ENCODE data around the gene MBNL1. TPM values are rescaled to one million over a fixed set of nuclear protein-coding genes. Genes with fewer than 3 reads are reported as not detected.
A peak's percentile ranks its signal among the peaks of the same experiment; 100 is the strongest.

Gene MBNL1
- total RNA-seq, 1 donor from 2014 or later = 180 TPM

DNA sequence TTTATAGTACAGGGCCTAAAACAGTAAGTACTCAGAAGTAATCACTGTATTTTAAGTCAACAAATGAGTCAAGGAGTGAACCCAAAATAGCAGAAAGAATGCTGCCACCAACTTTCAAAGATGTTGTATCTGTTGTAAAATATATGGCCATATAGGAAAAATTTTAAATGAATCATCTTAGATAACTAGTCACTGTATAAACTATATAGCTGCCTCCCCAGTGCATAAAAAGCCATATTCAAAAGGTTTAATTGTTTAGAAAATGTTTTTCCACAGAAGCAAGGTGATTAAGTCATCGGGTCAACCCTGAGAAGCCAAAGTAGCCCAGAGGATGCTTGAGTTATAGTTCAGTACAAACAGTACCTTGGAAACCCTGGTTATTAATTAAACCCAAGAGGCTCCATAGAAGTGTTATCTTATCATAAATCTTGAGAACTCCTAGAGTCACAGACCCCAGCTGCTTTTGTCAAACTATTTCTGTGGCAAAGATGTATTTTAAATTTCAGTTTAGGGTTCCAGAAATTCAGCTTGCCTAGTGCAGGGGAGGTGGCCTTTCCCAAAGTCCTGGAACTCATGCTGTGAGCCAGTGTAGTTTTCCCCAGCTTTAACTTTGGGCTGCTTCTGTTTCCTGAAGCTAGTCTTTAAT is 39.2 kb downstream of the MBNL1 start:
- DNase-seq (ENCODE audit: missing footprints) (no peak), ATAC-seq (peak; percentile 44)
- intact Hi-C loops (cut with DNase I) = loop anchor here (10.0 kb wide), 1 partner anchor 137 kb away; no protein-coding TSS in a partner anchor

GRCh38 chr3:152308475-152308844 is 39.7 kb downstream of the MBNL1 start:
- DNase-seq (ENCODE audit: missing footprints) (no peak), ATAC-seq (peak; percentile 12)
- intact Hi-C loops (cut with DNase I) = loop anchor here (10.0 kb wide), 1 partner anchor 136 kb away; no protein-coding TSS in a partner anchor

DNA sequence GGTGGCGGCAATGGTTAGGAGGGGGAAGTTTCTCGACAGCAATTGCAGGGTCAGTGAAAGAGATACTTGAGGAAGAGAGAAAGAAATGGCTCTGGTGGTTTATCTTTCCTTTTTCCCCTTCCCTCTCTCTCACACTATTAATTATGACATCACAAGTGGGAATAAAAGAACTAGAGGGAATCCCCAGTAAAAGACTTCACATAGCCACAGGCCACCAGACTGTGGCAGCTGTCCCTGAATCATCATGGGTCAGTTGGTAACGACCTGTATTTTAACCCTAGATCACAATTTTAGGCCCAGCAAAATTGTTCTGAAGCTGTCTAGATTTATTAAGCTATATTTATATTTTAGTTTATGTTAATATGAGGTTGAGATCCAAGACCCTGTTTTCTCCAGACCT is 40.3 kb downstream of the MBNL1 start:
- intact Hi-C loops (cut with DNase I) = loop anchor here (10.0 kb wide), 1 partner anchor 136 kb away; no protein-coding TSS in a partner anchor
- DNase-seq (ENCODE audit: missing footprints) (no peak), ATAC-seq (peak; percentile 23)

DNA sequence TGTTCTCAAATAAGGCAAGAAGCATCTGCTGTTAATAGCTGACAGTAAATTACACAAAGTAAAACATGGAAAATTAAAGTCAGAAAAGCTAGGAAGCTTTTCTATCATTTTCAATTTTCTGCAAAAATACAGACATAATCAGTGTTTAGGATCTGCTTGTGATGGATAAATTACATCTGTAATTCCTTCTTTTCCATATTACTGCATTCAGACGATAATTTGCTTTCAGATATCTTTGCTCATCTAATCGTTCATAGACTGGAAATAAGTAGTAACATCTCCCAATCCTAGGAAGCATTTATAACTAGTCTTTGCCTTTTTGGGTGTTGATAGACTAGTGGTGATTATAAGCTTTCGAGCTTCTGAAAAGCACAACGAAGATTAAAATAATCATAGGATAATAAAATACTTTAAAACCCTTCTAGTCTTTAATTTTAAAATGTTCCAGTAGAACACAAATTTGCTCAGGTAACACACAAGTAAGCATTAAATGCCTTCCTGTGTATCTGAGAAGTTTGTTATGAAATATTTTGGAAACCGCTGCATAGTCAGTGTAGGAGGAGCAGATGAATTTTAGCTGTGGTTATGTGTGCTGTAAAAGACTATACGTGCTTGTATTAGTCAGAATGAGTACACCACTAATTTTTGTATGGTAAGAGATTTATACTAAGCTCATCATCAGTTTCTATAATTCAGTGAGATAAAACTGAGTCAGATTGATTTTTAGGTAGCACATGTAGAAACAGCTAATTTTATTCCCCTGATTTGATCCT is 41.0 kb downstream of the MBNL1 start:
- no peak for ATAC-seq
- no peak for DNase-seq (ENCODE audit: missing footprints)
- intact Hi-C loops (cut with DNase I) = loop anchor here (10.0 kb wide), 1 partner anchor 135 kb away; no protein-coding TSS in a partner anchor

DNA sequence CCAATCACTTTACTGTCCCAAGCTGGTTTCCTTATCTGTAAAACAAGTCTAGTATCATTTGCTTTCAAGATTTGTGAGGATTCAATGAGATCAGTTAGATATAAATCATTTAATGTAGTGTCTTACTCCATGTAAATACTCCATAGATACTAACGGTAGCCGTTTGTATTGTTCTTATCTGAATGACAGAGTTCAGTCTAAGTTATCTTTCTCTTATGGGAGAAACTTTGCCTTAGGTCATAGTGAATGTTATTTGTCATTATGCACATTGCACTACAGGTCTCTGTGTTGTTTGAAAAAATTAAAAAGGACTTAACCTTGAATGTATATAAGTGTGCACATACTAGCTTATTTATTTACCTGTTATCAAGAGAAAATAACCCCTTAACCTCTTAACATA is 44.7 kb downstream of the MBNL1 start:
- intact Hi-C loops (cut with DNase I) = no loop called here
- ATAC-seq = no peak
- no peak for DNase-seq (ENCODE audit: missing footprints)

DNA sequence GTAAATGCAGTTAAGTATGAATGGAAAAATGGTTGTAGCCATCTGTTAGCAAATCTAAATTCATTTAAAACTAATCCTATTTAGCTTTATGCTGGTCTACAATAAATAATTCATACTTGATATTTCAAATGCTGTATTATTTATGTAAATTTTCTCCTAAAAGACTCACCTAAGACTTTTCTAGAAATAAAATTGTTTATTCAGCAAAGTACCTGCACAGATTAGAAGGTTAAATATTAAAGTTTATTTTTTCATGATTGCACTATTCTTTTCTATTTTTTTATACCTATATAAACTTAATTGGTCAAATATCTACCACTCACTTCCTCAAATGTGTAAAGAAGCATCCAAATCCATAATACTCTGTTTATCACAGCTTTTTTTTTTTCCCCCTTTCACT is 45.2 kb downstream of the MBNL1 start:
- ATAC-seq (no peak), DNase-seq (ENCODE audit: missing footprints) (no peak)
- intact Hi-C loops (cut with DNase I) = no loop called here

DNA sequence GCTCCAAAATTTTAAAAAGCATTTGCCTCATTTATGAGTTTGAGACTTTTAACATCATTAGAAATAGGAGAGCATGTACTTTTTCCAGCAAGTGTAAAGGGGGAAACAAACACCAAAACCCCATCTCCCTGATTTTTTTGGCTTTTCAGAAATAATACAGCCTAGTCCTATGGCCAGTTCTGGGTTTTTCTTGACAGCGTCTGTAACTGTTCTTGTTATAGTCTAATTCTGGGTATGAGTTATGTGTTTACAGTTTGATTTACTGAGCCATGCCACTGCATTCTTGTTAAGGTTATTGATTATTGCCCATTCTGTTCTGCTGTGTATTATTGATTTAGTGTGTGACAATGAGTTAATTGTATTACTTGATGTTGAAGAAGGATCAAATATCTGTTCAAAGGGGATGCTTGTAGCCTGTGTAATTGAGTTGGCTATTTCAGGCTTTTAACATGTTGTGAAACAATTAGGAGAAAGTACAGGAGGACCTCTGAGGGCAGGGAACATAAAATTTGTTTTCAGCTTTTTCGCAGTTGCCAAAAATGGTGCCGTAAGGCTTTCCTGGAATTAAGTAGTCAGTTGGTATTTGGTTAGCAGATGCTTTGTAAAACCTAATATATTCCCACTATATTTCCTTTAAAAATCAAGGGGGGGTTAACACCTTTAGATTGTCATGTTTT is 46.1 kb downstream of the MBNL1 start:
- intact Hi-C loops (cut with DNase I) = no loop called here
- DNase-seq (ENCODE audit: missing footprints) (no peak), ATAC-seq (peak; percentile 66)

DNA sequence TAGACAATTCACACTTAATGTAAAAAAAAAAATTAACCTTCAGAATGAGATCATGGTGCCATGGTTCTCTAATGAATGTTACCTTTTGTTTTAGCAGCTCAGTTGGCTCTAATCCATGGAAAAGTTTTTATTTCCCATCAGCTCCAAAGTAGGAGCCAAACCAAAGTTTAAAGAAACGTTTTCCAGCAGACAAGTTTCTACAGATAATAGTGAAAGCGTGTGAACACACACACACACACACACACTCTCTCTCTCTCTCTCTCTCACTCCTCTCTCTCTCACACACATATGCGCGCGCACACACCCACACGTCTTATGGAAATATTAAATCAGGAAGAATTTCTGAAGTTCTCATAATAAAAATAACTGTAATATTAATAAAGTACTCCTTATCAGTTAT is 46.9 kb downstream of the MBNL1 start:
- ATAC-seq (peak; percentile 54), DNase-seq (ENCODE audit: missing footprints) (no peak)
- intact Hi-C loops (cut with DNase I) = no loop called here

GRCh38 chr3:152316318-152316717 is 47.6 kb downstream of the MBNL1 start:
- intact Hi-C loops (cut with DNase I) = no loop called here
- DNase-seq (ENCODE audit: missing footprints) = no peak
- ATAC-seq = no peak

- ATAC-seq (no peak), DNase-seq (ENCODE audit: missing footprints) (no peak)
- intact Hi-C loops (cut with DNase I) = no loop called here
These were observed 48.5 kb downstream of the MBNL1 start for GRCh38 chr3:152317184-152317583.

DNA sequence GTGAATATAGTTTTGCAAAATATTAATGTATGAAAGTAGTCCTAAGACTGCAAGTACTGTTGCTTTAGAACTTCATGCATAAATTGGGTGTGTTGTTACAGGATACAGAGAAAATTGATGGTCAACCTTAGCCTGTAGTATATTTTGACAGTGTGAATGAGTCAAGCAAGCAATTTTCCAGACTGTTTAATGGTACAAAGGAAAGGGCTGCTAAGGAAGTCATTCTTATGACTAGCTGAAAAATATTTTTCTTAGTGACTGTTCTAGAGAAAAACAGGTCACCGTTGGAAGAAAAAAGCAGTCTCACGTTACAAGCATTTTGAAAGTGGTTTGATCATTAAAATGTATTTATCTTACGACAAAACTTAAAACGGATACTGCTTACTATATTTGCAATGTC is 49.2 kb downstream of the MBNL1 start:
- ATAC-seq (no peak), DNase-seq (ENCODE audit: missing footprints) (no peak)
- intact Hi-C loops (cut with DNase I) = no loop called here

- DNase-seq (ENCODE audit: missing footprints) = no peak
- intact Hi-C loops (cut with DNase I) = no loop called here
- ATAC-seq = no peak
These were observed 49.8 kb downstream of the MBNL1 start for GRCh38 chr3:152318512-152318911.

DNA sequence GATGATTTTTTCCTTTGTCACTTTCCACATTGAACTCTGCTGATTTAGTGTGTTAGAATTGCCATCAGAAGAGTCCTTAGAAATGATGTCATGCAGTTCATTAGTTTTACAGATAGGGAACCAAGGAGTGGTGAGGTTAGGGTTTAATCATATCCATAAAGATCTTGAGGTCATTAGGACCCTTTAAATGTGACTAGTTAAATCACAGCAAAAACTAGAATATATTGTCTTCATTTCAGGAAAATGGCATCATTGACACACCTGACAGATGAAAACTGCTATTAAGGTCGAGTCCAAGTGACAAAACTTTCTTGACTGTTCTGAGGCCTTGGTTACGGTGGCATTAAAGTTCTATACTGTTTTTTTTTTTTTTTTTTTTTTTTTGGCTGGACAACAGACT is 50.5 kb downstream of the MBNL1 start:
- ATAC-seq (no peak), DNase-seq (ENCODE audit: missing footprints) (no peak)
- intact Hi-C loops (cut with DNase I) = no loop called here

GRCh38 chr3:152319831-152320617 is 51.3 kb downstream of the MBNL1 start:
- DNase-seq (ENCODE audit: missing footprints) = no peak
- intact Hi-C loops (cut with DNase I) = no loop called here
- ATAC-seq = peak; percentile 36

DNA sequence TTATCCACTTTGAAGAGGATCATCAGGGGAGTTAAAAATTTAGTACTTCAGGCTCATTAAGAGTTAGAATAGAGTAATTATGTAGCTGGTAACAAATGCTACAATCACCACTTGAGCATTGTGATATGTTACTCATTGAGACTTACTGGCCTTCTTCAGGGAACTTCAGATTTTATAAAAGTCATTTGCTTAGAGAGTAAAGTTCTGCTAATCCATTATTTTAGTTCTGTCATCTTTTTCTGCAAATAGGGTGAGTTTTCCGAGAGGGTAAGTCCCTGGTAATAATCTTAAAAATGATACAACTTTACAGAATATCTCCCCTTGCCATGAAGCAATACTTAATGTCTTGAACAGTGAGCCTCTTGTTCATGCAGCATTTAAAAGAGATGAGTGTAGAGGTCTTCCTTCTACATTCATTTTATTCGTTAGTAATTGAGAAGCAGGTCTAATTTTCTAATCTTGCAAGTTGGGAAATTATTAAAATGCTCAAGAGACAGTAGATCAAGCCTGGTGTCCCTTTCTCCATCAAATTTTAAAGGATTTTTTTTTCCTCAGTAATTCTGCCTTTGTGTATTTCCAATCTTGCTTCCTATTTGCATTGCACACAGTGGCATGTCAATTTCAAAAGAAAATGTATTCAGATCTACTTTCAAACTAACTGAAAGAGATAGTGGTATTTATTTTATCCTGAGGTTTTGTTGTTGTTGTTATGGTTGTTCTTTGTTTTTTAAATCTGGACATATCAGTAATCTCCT is 52.6 kb downstream of the MBNL1 start:
- DNase-seq (ENCODE audit: missing footprints) (no peak), ATAC-seq (no peak)
- intact Hi-C loops (cut with DNase I) = no loop called here

- no peak for ATAC-seq
- no peak for DNase-seq (ENCODE audit: missing footprints)
- intact Hi-C loops (cut with DNase I) = no loop called here
These were observed 53.2 kb downstream of the MBNL1 start for GRCh38 chr3:152321955-152322377.

GRCh38 chr3:152322756-152323155 is 54.0 kb downstream of the MBNL1 start:
- intact Hi-C loops (cut with DNase I) = no loop called here
- ATAC-seq = peak; percentile 43

GRCh38 chr3:152323834-152324233 is 55.1 kb downstream of the MBNL1 start:
- ATAC-seq = no peak
- intact Hi-C loops (cut with DNase I) = no loop called here
- DNase-seq (ENCODE audit: missing footprints) = no peak

More at GRCh38 chr3:152322756-152323155, 54.0 kb downstream of the MBNL1 start:
- DNase-seq (ENCODE audit: missing footprints) = no peak
